ENCODE data around the gene TTC39B.
A peak's percentile ranks its signal among the peaks of the same experiment; 100 is the strongest.

The TTC39B gene

GRCh38 chr9:15121630-15122029, 185.4 kb downstream of the TTC39B start:
- DNase-seq, result peak; percentile 42

GRCh38 chr9:15116130-15116580, 190.9 kb downstream of the TTC39B start:
- no peak for DNase-seq

GRCh38 chr9:15115702-15116101, 191.3 kb downstream of the TTC39B start:
- no peak for DNase-seq

- DNase-seq, result no peak
Observed at GRCh38 chr9:15115041-15115440, 192.0 kb downstream of the TTC39B start.
